IMR-90 (cell line): ENCODE data around the gene AFDN. TPM values are rescaled to one million over a fixed set of nuclear protein-coding genes. Genes with fewer than 3 reads are reported as not detected.

ENCODE experiments used
- ATAC-seq: fragments of 200-7000 bp; cut with Tn5 transposase; 2 replicates; pipeline ENCODE4 v1.9.1; 2020; ENCODE audit warnings: low read depth, mild to moderate bottlenecking, moderate library complexity
- BruUV-seq: library from RNA; stranded (reverse); fragments of 400-500 nt; replicated peaks from 2 replicates; lab custom pipeline; 2021; lab: Mats Ljungman, UMichigan
- CTCF ChIA-PET: fragments of 300-600 bp; formaldehyde crosslinking; extraction: SDS; loops from one replicate; lab custom pipeline; 2021; ENCODE audit warnings: antibody characterized with exemption; lab: Yijun Ruan, JAX
- POLR2A ChIA-PET: fragments of 300-600 bp; sonication (Branson Sonifier 250); formaldehyde crosslinking; loops from one replicate; lab custom pipeline; 2022; ENCODE audit warnings: antibody characterized with exemption; ENCODE audit not compliant: unreplicated experiment; lab: Charles Lee
- DNase-seq: peaks from one replicate; pipeline ENCODE4 v3.0.0; 2013
- H2AFZ ChIP-seq: replicated peaks from 2 replicates; pipeline ENCODE3; 2013; ENCODE audit warnings: low read length, mild to moderate bottlenecking; ENCODE audit not compliant: poor library complexity
- H2AK5ac ChIP-seq: 2 replicates; pipeline ENCODE4 v1.6.1; 2013; ENCODE audit warnings: low read depth, low read length, inconsistent platforms
- H2AK9ac ChIP-seq: replicated peaks from 2 replicates; pipeline ENCODE3; 2013; ENCODE audit warnings: mild to moderate bottlenecking, low read depth, low read length, moderate library complexity; ENCODE audit not compliant: poor library complexity
- H2BK120ac ChIP-seq: 2 replicates; pipeline ENCODE4 v1.6.1; 2013; ENCODE audit warnings: low read depth, low read length, inconsistent platforms
- H2BK15ac ChIP-seq: 3 replicates; pipeline ENCODE4 v1.6.1; 2013; ENCODE audit warnings: low read depth, low read length, inconsistent platforms
- H2BK20ac ChIP-seq: 2 replicates; pipeline ENCODE4 v1.6.1; 2013; ENCODE audit warnings: low read depth, mild to moderate bottlenecking, inconsistent platforms, low read length, moderate library complexity
- H2BK5ac ChIP-seq: 2 replicates; pipeline ENCODE4 v1.6.1; 2013; ENCODE audit warnings: mild to moderate bottlenecking, low read depth, low read length, inconsistent platforms; ENCODE audit not compliant: poor library complexity, severe bottlenecking
- H3K14ac ChIP-seq: replicated peaks from 2 replicates; pipeline ENCODE4 v1.6.1; 2013; ENCODE audit warnings: low read depth, low read length, inconsistent platforms
- H3K18ac ChIP-seq: 2 replicates; pipeline ENCODE4 v1.6.1; 2013; ENCODE audit warnings: low read depth, low read length, control low read depth
- H3K23ac ChIP-seq: 2 replicates; pipeline ENCODE4 v1.6.1; 2013; ENCODE audit warnings: low read depth, low read length, inconsistent platforms
- H3K27ac ChIP-seq: 2 replicates; pipeline ENCODE4 v1.5.1; 2013; ENCODE audit warnings: mild to moderate bottlenecking, control low read depth, low read length; ENCODE audit not compliant: insufficient read depth
- H3K27me3 ChIP-seq: 2 replicates; pipeline ENCODE4 v1.6.1; 2013; ENCODE audit warnings: low read length; ENCODE audit not compliant: control insufficient read depth, insufficient read depth
- H3K36me3 ChIP-seq: 2 replicates; pipeline ENCODE4 v1.6.1; 2013; ENCODE audit warnings: low read length, mixed read lengths; ENCODE audit not compliant: control insufficient read depth, insufficient read depth
- H3K4ac ChIP-seq: 2 replicates; pipeline ENCODE4 v1.6.1; 2013; ENCODE audit warnings: low read depth, low read length, inconsistent platforms
- H3K4me1 ChIP-seq: 2 replicates; pipeline ENCODE4 v1.6.1; 2013; ENCODE audit warnings: low read length, mixed read lengths; ENCODE audit not compliant: control insufficient read depth, insufficient read depth
- H3K4me2 ChIP-seq: 2 replicates; pipeline ENCODE4 v1.6.1; 2013; ENCODE audit warnings: low read depth, mild to moderate bottlenecking, control low read depth, low read length, moderate library complexity
- H3K4me3 ChIP-seq: 2 replicates; pipeline ENCODE4 v1.5.1; 2013; ENCODE audit warnings: low read depth, mild to moderate bottlenecking, control low read depth, low read length, moderate library complexity; ENCODE audit not compliant: insufficient read depth
- H3K56ac ChIP-seq: 2 replicates; pipeline ENCODE4 v1.6.1; 2013; ENCODE audit warnings: low read length, inconsistent platforms; ENCODE audit not compliant: insufficient read depth; ENCODE audit errors: extremely low read depth
- H3K79me1 ChIP-seq, 2 experiments: 2 replicates each; pipeline ENCODE4 v1.6.1; 2013; ENCODE audit warnings: low read length in 2 of 2, inconsistent platforms in 1 of 2, low read depth in 1 of 2
- H3K9ac ChIP-seq: 2 replicates; pipeline ENCODE4 v1.6.1; 2013; ENCODE audit warnings: low read depth, low read length, control low read depth
- H3K9me1 ChIP-seq: 2 replicates; pipeline ENCODE4 v1.6.1; 2013; ENCODE audit warnings: low read length, inconsistent platforms; ENCODE audit not compliant: insufficient read depth
- H3K9me3 ChIP-seq: 2 replicates; pipeline ENCODE4 v1.6.1; 2013; ENCODE audit warnings: low read length; ENCODE audit not compliant: control insufficient read depth, insufficient read depth
- H4K20me1 ChIP-seq: 2 replicates; pipeline ENCODE4 v1.6.1; 2013; ENCODE audit warnings: low read length, inconsistent platforms; ENCODE audit not compliant: insufficient read depth
- H4K5ac ChIP-seq: 2 replicates; pipeline ENCODE4 v1.6.1; 2013; ENCODE audit warnings: mild to moderate bottlenecking, low read depth, low read length, control low read depth
- H4K8ac ChIP-seq, 2 experiments: 2 replicates each; pipeline ENCODE4 v1.6.1; 2013; ENCODE audit warnings: low read depth in 2 of 2, low read length in 2 of 2, control low read depth in 1 of 2, inconsistent platforms in 1 of 2
- H4K91ac ChIP-seq: 2 replicates; pipeline ENCODE4 v1.6.1; 2013; ENCODE audit warnings: low read depth, low read length, inconsistent platforms; ENCODE audit not compliant: insufficient read depth
- WGBS, 2 experiments: methylation state at CpG; one replicate each; pipeline versions ENCODE4 v1.1.5 to v1.1.7; 2013; ENCODE audit warnings: missing lambda C conversion rate in 2 of 2; ENCODE audit not compliant: insufficient read length in 1 of 2; ENCODE audit errors: extremely low coverage in 2 of 2; 5-methylcytosine and 5-hydroxymethylcytosine counted together
- dilution Hi-C: fragments of 300-500 bp; cut with HindIII; formaldehyde crosslinking; loops from one replicate; pipeline ENCODE4 v1.14.3; 2018; ENCODE audit warnings: low sequenced_read_pairs; ENCODE audit not compliant: unreplicated experiment
- in situ Hi-C: fragments of 300-500 bp; cut with MboI; formaldehyde crosslinking; loops from 3 replicates; pipeline ENCODE4 v1.14.3; 2019; ENCODE audit warnings: low sequenced_read_pairs, inconsistent platforms, mixed read lengths
- intact Hi-C: fragments of 100-400 bp; cut with micrococcal nuclease; formaldehyde crosslinking; loops from 2 replicates; pipeline ENCODE4 v1.10.0; 2022
- polyA plus RNA-seq, 3 experiments: library from polyadenylated mRNA; depleted of rRNA; stranded (reverse); fragments of >200 nt; gene quantifications; 2 replicates each; pipeline ENCODE4 v1.2.3, GENCODE V29; 2012; ENCODE audit warnings: low replicate concordance in 1 of 3
- total RNA-seq: library from RNA; depleted of rRNA; stranded (reverse); fragments of >200 nt; gene quantifications from 2 replicates; pipeline ENCODE4 v1.2.3, GENCODE V29; 2012
- TF ChIP-seq, protein P1 (sequence below): fragments of 150-350 bp; IDR thresholded peaks from 2 replicates; pipeline ENCODE4 v1.6.1; 2016; ENCODE audit warnings: low read depth, mild to moderate bottlenecking, low read length, moderate library complexity, borderline replicate concordance

AFDN gene
- total and polyA plus RNA-seq, 2 of the 4 experiments (the other 2 are of a cell fraction): 11.6 to 20.8 TPM

DNA sequence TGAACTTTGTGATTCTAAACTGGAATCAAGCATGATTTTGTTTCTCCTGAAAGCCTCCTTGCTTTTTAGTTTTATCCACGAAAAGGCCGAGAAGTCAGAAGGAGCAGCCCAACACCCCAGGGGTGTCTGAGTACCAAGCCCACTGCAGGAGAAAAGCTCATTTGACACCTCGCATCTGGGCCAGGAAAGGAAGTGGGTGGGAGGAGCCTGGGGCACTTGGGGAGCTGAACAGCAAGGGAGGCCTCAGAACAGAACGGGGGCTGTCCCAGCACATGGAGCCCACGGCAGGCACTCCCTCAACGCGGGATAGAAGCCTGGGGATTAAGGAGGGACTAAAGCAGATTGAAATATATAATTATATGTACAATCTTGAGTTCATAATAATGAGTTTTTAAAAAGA lies 177.3 kb downstream of the AFDN start:
- Histone ChIP-seq H2BK20ac (no peak overlapping the region), H3K18ac (no peak overlapping the region), H2AK9ac (no peak overlapping the region), H3K23ac (no peak overlapping the region), H2AFZ (no peak overlapping the region), H2AK5ac (no peak overlapping the region), H3K4me3 (no peak overlapping the region), H3K27ac (no peak overlapping the region), H3K4me1 (no peaks in the 10 kb centered on the region), H3K9ac (no peak overlapping the region), H3K9me1 (0 out of 2 replicates have a peak, but pooled peaks cover 3% of the 10 kb centered on the region), H3K4ac (no peak overlapping the region), H4K5ac (no peak overlapping the region), H3K36me3 (no peaks in the 10 kb centered on the region), H4K20me1 (no peaks in the 10 kb centered on the region), H2BK120ac (no peak overlapping the region), H3K14ac (no peak overlapping the region), H3K27me3 (peaks cover 9% of the 10 kb centered on the region), H3K4me2 (no peak overlapping the region), H3K56ac (no peak overlapping the region), H4K8ac (no peak overlapping the region), H2BK15ac (no peak overlapping the region), H3K9me3 (no peaks in the 10 kb centered on the region), H2BK5ac (no peak overlapping the region), H4K91ac (no peak overlapping the region), H3K79me1 (no peaks in the 10 kb centered on the region)
- CTCF ChIA-PET: no interaction called here
- no CpG with 5 or more reads among the region's 7 CpGs for WGBS, 2 experiments
- in situ Hi-C loops: no loop called here
- DNase-seq: no peak
- TF ChIP-seq, protein P1, sequence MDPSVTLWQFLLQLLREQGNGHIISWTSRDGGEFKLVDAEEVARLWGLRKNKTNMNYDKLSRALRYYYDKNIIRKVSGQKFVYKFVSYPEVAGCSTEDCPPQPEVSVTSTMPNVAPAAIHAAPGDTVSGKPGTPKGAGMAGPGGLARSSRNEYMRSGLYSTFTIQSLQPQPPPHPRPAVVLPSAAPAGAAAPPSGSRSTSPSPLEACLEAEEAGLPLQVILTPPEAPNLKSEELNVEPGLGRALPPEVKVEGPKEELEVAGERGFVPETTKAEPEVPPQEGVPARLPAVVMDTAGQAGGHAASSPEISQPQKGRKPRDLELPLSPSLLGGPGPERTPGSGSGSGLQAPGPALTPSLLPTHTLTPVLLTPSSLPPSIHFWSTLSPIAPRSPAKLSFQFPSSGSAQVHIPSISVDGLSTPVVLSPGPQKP: no peak
- POLR2A ChIA-PET: no interaction called here
- intact Hi-C loops: no loop called here
- no peak for ATAC-seq
- dilution Hi-C loops: no loop called here
- BruUV-seq: no TSS peak
